ENCODE data around the gene HOXB3.
A peak's percentile ranks its signal among the peaks of the same experiment; 100 is the strongest.

HOXB3 gene

DNA sequence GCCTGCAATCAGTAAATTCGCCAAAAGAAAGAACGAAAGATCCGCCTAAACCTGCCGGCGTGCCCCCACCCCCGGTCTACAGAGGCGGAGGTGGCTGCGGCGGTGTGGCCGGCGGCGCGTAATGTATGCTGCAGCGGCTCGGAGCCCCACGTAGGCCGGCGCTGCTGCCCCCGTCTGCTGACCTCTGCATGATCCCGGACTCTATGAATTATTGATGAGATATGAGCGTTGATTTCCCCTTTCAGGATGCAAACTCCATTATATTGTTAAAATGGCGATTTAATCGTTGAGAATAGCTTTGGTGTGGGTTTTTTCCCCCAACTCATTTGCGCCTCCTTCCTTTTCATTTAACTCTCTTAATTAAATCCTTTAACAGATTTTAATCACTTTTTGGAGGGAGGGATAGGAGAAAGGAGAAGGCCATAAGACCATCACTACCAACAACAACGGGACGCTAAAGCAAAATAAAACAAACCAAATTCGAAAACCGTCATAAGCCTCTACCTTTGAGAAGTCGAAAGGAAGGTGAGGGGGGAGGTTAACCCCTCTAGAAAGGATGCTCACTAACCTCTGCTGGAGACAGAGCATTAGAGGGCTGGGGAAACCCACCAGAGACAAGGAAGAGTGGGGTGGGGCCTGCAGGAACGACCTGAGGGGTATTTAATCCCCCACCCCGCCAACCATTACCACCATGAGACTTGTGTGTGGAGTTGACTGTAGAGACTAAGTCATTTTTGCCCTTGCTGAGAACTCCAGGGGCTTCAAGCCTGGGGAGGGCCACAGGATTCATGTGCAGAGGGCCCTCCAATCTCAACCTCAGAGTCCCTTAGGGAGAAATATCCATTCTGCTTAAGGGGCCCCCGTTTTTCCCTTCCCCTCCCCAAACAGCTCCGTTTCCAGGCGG lies 3.4 kb downstream of the HOXB3 start:
- DNase-seq (ENCODE audit: low read depth in 2 of 2), result no peak

GRCh38 chr17:48584223-48584741 lies 5.8 kb downstream of the HOXB3 start:
- DNase-seq (ENCODE audit: low read depth in 2 of 2), result no peak

DNA sequence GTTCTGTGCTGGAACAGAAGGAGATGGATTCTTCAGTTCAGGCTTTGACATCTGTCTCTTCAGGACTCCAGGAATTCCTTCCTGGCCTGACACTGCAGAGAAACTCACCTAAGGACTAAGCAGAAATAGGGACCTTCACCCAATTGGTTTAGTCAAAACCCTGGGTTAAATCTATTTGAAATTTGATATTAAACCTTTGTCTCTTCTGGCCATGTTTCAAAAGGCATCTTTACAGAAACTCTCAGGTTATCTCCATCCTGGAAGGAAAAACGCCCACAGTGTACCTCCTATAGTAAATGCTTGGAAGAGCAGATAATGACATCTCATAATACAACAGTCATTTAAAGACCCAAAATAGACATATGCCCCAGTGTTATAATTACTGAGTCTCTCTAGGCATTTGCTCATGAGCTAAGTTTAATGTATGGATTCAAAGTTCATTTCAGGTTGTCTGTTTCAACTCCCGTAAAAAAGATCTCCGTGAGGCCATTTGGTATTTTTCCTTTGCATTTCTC lies 6.3 kb downstream of the HOXB3 start:
- no peak for DNase-seq (ENCODE audit: low read depth in 2 of 2)

- DNase-seq (ENCODE audit: low read depth in 2 of 2), result no peak
Measured at GRCh38 chr17:48582750-48583069, 7.3 kb downstream of the HOXB3 start.

DNA sequence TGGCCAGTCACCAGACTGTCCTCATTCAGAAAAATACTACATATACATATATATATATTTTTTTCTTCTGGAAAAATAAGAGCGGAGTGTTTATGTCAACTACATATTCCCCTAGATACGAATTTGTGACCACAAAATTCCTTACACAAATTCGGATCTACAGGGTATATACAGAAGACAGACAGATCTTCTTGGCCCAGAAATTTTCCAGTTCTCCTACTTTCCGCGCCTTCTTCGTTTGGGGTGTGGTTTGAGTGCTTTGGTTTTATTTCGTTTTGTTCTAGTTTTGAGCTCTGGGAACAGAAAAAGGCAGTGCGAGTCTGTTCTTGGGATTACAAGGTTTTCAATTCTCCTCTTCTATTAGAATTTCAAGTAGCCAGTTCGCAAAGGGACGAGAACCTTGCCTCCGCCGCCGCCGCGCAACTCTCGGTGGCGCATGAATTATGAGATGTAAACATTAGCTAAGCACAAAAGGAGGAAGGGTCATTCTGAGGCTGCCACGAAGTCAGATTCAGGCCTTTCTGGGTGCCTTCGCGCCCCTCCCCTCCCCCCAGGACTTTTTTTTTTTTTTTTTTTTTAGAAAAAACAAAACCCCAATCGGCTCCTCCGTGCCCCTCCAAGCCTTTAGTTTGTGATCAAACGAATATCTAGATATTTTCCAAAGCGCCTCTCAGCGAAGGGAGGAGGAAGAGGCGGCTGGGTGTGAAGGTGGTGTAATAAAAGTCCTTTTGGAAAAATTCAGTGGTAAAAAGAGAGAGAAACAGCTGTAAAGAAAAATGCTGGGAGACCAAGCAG lies 10.1 kb downstream of the HOXB3 start:
- no peak for DNase-seq (ENCODE audit: low read depth in 2 of 2)

- no peak for DNase-seq (ENCODE audit: low read depth in 2 of 2)
Measured at GRCh38 chr17:48579471-48579759, 10.6 kb downstream of the HOXB3 start.

DNA sequence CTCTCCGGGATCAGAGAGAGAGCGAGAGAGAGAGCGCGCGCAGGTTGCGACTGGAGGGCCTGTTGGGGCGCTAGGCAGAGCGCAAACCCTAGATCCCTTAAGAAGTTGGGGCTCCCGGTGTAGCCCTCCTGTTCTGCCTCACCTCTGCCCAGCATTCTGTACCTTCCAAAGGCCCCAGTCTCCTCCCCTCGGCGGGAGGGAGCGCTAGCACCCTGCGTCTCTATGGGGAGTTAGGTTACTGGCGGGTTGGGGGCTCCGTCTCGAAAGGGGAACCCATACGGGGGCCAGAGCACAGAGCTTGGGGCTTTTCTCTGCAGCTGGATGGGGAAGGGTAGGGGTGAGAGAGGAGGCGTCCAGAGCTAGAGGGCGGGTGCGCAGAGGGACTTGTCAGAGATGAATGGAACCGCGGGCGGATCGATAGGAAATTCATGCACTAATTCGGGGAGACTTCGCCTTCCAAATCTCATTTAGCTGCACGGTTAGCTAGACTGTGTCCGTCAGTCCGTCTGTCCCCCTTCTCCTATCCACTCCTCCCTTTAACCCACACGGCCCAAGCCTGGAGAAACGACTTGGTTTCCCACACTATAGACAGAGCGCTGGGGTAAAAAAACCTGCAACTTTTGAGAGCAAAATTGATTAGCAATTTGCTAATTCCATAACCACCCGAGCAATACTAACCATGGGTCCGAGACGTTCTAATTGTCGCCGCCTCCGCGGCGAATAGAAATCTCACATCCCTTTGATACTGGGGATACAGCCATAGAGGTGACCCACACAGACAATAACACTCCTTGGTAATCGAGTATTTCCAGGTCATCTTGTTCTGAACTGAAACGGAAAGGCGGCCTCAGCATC lies 11.2 kb downstream of the HOXB3 start:
- no peak for DNase-seq (ENCODE audit: low read depth in 2 of 2)

GRCh38 chr17:48577946-48578615 lies 12.0 kb downstream of the HOXB3 start, which contains the start of gene HOXB4:
Gene HOXB4 (minus strand): TSS chr17:48578350. CDS start chr17:48578319, 31 bp downstream.
- DNase-seq (ENCODE audit: low read depth in 2 of 2), result peak; percentile 33 to 60

DNA sequence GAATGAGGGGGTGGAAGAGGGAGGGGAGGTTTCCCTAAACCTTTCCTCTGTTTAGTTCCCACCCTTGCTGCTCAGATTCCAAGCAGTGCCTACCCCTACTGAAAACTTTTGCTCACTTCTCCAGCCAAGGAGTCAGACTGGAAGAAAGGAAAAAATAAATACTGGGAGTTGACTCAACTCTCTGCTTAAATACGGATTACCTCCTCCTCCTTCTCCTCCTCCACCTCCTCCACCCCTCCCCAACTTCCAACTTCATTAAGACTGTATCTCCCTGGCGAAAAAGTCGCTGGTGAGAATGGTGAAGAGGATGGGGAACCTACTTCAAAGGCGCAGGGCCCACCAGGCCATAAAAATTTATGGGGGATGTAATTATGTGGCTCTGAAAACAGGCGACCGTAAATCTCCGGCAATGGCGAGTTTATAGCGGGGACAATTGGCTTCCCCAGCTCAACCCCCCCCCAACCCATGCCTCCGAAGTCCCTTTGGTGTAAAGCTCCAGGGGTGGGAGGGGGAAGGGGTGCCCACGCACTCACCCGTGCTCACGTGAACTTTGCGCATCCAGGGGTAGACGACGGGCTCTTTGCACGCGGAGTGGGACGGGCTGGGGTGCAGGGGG lies 12.6 kb downstream of the HOXB3 start:
- DNase-seq (ENCODE audit: low read depth in 2 of 2), result no peak

DNA sequence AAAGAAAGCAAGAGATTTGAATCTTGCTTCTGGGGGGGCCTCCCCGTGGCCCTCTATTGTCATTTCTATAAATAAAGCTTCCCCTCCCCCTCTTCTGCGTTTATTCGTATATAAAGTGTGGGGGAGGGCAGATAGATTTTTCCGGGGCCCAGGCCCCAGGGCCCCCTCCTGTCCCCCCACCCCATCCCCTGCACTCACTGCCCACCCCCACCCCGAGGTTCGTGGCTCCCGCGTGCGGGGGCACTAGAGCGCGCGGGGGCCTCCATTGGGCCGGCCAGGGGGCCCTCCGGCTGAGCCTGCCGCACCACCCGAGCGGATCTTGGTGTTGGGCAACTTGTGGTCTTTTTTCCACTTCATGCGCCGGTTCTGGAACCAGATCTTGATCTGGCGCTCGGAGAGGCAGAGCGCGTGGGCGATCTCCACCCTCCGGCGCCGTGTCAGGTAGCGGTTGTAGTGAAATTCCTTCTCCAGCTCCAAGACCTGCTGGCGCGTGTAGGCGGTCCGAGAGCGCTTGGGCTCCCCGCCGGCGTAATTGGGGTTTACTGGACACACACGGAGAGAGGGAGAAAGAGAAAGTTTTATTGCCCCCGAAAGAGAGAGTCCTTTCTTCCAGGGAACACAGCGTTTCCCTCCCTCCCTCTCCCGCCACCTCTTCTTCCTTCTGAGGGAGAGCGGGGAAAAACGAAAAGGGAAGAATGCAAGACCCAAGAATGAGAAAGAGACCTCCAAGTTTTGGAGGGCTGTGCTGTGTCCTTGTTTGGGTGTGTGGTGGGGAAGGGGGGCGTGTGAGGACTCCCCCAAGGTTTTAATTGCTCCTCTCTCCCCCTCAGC lies 13.3 kb downstream of the HOXB3 start:
- DNase-seq (ENCODE audit: low read depth in 2 of 2), result no peak

DNA sequence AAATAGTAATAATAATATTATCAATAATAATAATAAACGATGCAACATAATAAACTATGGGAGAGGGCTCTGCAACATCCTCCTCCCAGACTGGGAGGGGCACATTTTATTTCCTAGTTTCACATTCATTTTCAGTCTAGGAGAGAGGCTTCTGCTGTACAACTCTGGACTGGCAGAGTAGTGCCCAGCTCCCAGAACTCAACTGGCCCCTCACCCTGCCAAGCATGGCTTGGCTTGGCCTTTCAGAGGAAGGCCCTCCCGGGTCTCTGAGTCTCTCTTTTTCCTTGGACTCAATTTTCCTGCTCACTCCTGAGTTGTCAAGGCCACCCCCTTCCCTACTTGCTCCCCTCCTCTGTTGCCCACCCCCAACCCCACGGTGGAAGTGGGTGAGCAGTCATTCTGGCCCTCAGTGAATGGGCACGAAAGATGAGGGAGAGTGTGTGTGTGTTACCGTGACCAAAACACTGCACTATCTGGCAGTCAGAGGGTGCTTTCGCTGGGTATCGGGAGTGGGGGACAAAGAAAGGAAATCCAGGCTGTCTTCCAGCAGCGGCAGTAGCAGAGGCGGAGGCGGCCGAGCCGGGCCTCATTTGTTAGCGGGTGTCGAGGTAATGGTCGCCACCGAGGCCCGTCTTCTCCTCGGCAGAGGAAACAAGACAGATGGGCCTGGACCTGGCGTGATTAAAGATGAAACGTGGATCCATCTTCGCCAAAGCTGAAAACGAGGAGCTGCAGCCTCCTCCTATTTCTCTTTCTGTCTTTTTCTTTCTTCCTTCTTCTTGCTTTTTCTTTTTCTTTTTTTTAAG lies 14.2 kb downstream of the HOXB3 start:
- DNase-seq (ENCODE audit: low read depth in 2 of 2), result no peak

DNA sequence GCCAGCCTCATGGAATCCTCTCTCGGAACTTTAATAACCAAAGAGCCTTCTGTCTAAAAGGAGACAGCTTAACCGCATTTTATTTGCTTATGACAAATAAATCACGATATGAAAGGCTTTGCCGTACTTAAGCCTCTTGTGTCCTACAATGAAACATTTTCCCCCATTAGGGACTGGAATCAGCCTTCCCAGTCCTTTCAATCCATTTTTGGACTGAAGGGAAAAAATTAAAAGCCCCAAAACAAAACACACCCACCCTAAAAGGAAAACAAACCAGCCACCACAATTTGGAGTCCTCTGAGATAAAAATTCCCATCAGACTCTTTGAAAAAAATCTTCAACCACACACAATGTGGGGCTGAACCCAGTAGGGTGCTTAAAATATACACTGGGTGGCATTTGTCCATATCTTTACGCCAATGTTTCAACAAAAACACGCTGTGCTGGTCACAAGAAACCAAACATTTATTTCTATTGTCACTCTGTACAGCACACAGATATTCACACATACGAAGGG lies 14.9 kb downstream of the HOXB3 start:
- no peak for DNase-seq (ENCODE audit: low read depth in 2 of 2)

DNA sequence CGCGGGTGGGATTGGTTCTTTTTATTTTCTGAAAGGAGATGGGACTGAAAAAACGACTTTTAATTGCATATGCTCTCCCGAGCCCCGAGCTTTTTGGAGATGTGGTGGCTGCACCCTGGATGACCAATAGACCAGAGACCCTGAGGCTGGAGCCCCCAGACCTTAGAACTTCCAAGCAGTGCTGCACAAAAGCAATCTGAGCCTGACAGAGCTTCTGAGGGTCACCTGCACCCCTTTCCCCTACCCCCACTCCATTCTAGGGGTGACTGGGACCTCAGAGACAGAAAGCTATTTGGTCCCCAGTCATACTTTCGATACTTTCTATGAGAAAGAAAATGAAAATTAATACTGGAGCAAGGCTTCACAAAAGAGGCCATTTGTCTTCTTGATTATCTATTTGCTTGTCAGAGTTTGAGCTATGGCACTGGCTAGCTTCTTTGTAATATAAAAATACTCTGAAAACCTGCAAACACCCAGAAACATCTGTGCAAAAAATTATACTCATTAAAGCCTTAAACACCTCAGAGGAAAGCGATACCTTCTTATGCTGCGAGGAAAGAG lies 15.5 kb downstream of the HOXB3 start:
- DNase-seq (ENCODE audit: low read depth in 2 of 2), result no peak

DNA sequence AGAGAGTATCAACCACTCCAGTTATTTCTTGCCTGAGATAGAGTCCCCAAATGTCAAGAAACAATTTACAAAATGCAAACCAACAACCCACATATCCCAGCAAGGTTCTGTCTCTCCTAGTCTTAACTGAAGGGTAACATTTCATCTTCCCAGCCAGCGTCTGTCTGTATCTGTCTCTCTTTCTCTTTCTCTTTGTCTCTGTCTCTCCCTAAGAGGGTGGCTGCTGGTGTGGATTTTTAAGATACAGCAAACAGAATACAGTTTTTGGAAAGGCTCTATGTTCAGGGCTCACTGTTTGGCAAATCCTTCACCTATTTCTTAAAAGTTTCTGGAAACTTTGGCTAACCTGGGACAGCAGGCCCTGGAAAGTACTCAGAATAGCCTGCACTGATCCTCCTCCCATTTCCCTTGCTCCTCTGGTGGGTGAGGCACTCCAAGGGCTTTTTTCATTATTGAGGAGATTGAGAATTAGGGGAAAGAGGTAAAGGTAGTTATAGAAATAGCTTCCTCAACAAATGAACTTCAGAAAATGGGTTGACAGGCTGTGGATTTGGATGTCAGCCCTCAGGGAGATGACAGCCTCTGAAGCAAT lies 18.1 kb downstream of the HOXB3 start:
- no peak for DNase-seq (ENCODE audit: low read depth in 2 of 2)

DNA sequence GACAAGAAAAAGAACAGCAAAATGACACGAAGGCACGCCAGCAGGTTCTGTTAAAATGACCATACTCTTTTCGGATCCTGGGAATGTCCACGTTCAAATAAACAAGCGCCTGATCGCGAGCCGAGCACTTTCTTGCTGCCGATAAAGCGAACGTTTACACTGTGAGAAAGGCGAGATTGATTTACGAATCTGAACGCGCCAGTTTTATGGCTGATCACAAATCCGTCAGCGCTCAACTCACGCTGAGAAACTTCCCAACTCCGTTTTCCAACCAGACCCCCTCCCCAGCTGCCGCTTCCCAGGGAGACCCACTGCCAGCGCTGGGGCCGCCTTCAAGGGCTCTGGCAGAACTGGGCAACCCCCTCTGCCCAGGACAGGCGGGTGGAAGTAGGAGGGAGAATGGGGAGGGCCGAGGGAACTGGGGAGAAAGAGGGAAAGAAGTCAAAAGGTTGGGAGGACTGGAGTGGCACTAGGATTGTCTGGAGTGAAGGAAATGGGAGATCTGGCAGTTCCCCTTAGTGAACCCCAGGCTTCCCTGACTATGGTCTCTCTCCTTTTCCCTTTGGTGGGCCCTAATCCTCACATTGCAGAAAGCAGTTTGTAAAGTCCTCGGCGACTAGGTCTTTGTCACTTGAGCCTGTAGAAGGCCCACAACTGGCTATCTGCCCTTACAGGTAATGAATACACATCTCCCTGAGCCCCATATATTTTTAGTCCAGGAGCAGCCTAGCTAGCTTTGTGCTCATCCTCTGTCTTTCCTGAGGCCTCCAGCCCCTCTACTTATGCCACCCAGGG lies 18.8 kb downstream of the HOXB3 start:
- DNase-seq (ENCODE audit: low read depth in 2 of 2), result no peak

GRCh38 chr17:48570325-48571023 lies 19.6 kb downstream of the HOXB3 start:
- no peak for DNase-seq (ENCODE audit: low read depth in 2 of 2)

Data from activated CD4-positive, alpha-beta T cell treated with anti-CD3 and anti-CD28 coated beads for 24 hours (primary cell).